ENCODE results near the gene EPS8L3. TPM values are rescaled to one million over a fixed set of nuclear protein-coding genes. Genes with fewer than 3 reads are reported as not detected.
A peak's percentile ranks its signal among the peaks of the same experiment; 100 is the strongest.
"Not testable (repeated sequence)": the region's sequence is repeated elsewhere in the genome, so short reads cannot be mapped to it uniquely, and the experiment has no call there.

The EPS8L3 gene
- total and polyA plus RNA-seq, 4 donors = 0.09 to 0.38 (median 0.15) TPM; not detected in 1

- no peaks in the 10 kb centered on the region for H3K36me3 ChIP-seq (ENCODE audit: control insufficient read depth in 4 of 4, insufficient read depth in 3 of 4, low read depth in 1 of 4, low read length in 3 of 4)
Observed at GRCh38 chr1:109705411-109705810, 58.3 kb downstream of the EPS8L3 start.

GRCh38 chr1:109704173-109704572, 59.5 kb downstream of the EPS8L3 start:
- no peaks in the 10 kb centered on the region for H3K27me3 ChIP-seq (ENCODE audit: control insufficient read depth in 4 of 4, insufficient read depth in 4 of 4, low read length in 3 of 4)
- H3K9ac ChIP-seq (ENCODE audit: low read depth in 1 of 2, low read length in 2 of 2) = no peak overlapping the region
- peaks cover 0 to 4% (median 0%) of the 10 kb centered on the region in 4 donors for H3K4me1 ChIP-seq (ENCODE audit: control insufficient read depth in 4 of 4, insufficient read depth in 4 of 4, low read length in 3 of 4)
- no peaks in the 10 kb centered on the region for H3K36me3 ChIP-seq (ENCODE audit: control insufficient read depth in 4 of 4, insufficient read depth in 3 of 4, low read depth in 1 of 4, low read length in 3 of 4)
- no peaks in the 10 kb centered on the region for H3K9me3 ChIP-seq (ENCODE audit: control insufficient read depth in 4 of 4, low read length in 3 of 4)
- 75% methylated on average over 8 of the region's 8 CpGs for WGBS
- H3K27ac ChIP-seq (ENCODE audit: low read depth in 1 of 2, low read length in 2 of 2) = no peak overlapping the region
- TF ChIP-seq HNF4A (conservative IDR thresholded peaks at IDR 0.05) = no peak
- TF ChIP-seq RAD21 (IDR thresholded peaks at IDR 0.05) = peak; percentile 62 to 72
- no peak overlapping the region for H3K4me3 ChIP-seq (ENCODE audit: low read depth in 1 of 3, low read length in 3 of 3)
- no peak for DNase-seq (ENCODE audit: low spot score)

More at GRCh38 chr1:109705411-109705810, 58.3 kb downstream of the EPS8L3 start:
- TF ChIP-seq YY1 (IDR thresholded peaks at IDR 0.05) (peak; percentile 46), REST (IDR thresholded peaks at IDR 0.05) (no peak), FOXA2 (IDR thresholded peaks at IDR 0.05) (peak; percentile 43), RXRA (IDR thresholded peaks at IDR 0.05) (peak in 1 of 2 donors; percentile 20)
- Histone ChIP-seq H3K9me3 (ENCODE audit: control insufficient read depth in 4 of 4, low read length in 3 of 4) (no peaks in the 10 kb centered on the region), H3K4me3 (ENCODE audit: low read depth in 1 of 3, low read length in 3 of 3) (no peak overlapping the region), H3K27me3 (ENCODE audit: control insufficient read depth in 4 of 4, insufficient read depth in 4 of 4, low read length in 3 of 4) (no peaks in the 10 kb centered on the region), H3K9ac (ENCODE audit: low read depth in 1 of 2, low read length in 2 of 2) (no peak overlapping the region), H3K4me1 (ENCODE audit: control insufficient read depth in 4 of 4, insufficient read depth in 4 of 4, low read length in 3 of 4) (peaks cover 0 to 4% (median 0%) of the 10 kb centered on the region in 4 donors), H3K27ac (ENCODE audit: low read depth in 1 of 2, low read length in 2 of 2) (no peak overlapping the region)
- WGBS = 71% methylated on average over 4 of the region's 4 CpGs
- DNase-seq (ENCODE audit: low spot score) = no peak

- H3K9me3 ChIP-seq (ENCODE audit: control insufficient read depth in 4 of 4, low read length in 3 of 4); H3K4me1 ChIP-seq (ENCODE audit: control insufficient read depth in 4 of 4, insufficient read depth in 4 of 4, low read length in 3 of 4); DNase-seq (ENCODE audit: low spot score); H3K36me3 ChIP-seq (ENCODE audit: control insufficient read depth in 4 of 4, insufficient read depth in 3 of 4, low read depth in 1 of 4, low read length in 3 of 4); H3K27me3 ChIP-seq (ENCODE audit: control insufficient read depth in 4 of 4, insufficient read depth in 4 of 4, low read length in 3 of 4); H3K27ac ChIP-seq (ENCODE audit: low read depth in 1 of 2, low read length in 2 of 2); H3K4me3 ChIP-seq (ENCODE audit: low read depth in 1 of 3, low read length in 3 of 3); H3K9ac ChIP-seq (ENCODE audit: low read depth in 1 of 2, low read length in 2 of 2): not testable (repeated sequence)
- 90% methylated on average over 3 of the region's 3 CpGs for WGBS
Observed at GRCh38 chr1:109702940-109703339, 60.8 kb downstream of the EPS8L3 start.

Other genes starting within 250 kb of the EPS8L3 start
- gene GPR61, start 224.1 kb downstream of the EPS8L3 start, total RNA-seq = not detected
- under 1 TPM in 1 of 2 donors, not detected in 1; 0.32 TPM for gene GPR61, start 224.1 kb downstream of the EPS8L3 start, polyA plus RNA-seq
- 1 to 10 TPM; 6.4 to 6.5 TPM for gene GNAI3, start 215.3 kb downstream of the EPS8L3 start, total RNA-seq
- gene GNAI3, start 215.3 kb downstream of the EPS8L3 start, polyA plus RNA-seq = 1 to 10 TPM; 1.9 to 2.2 TPM
- under 1 TPM; 0.09 to 0.17 TPM for gene GNAT2, start 144.3 kb downstream of the EPS8L3 start, total RNA-seq
- under 1 TPM in 1 of 2 donors, not detected in 1; 0.17 TPM for gene GNAT2, start 144.3 kb downstream of the EPS8L3 start, polyA plus RNA-seq
- gene AMPD2, start 144.1 kb downstream of the EPS8L3 start, total RNA-seq = 10 to 100 TPM; 19.2 to 87.4 TPM
- 10 to 100 TPM; 20.2 to 25.2 TPM for gene AMPD2, start 144.1 kb downstream of the EPS8L3 start, polyA plus RNA-seq
- 10 to 100 TPM; 12.2 to 42.8 TPM for gene GSTM4, start 107.8 kb downstream of the EPS8L3 start, total RNA-seq
- 10 to 100 TPM; 25.5 to 36.2 TPM for gene GSTM4, start 107.8 kb downstream of the EPS8L3 start, polyA plus RNA-seq
- 10 to 100 TPM in 1 of 2 donors, 1 to 10 TPM in 1; 7.1 to 15.1 TPM for gene GSTM2, start 95.9 kb downstream of the EPS8L3 start, total RNA-seq
- 1 to 10 TPM; 7.4 to 8.4 TPM for gene GSTM2, start 95.9 kb downstream of the EPS8L3 start, polyA plus RNA-seq
- gene GSTM1, start 76.1 kb downstream of the EPS8L3 start, total RNA-seq = 100 to 1,000 TPM in 1 of 2 donors, 10 to 100 TPM in 1; 14.7 to 273 TPM
- gene GSTM1, start 76.1 kb downstream of the EPS8L3 start, polyA plus RNA-seq = 100 to 1,000 TPM; 221 to 341 TPM
- gene GSTM5, start 51.7 kb downstream of the EPS8L3 start, total RNA-seq = 1 to 10 TPM in 1 of 2 donors, under 1 TPM in 1; 0.59 to 1.3 TPM
- gene GSTM5, start 51.7 kb downstream of the EPS8L3 start, polyA plus RNA-seq = 1 to 10 TPM; 1.4 to 2.8 TPM
- 10 to 100 TPM in 1 of 2 donors, 1 to 10 TPM in 1; 6.9 to 39.8 TPM for gene GSTM3, start 22.9 kb downstream of the EPS8L3 start, total RNA-seq
- 10 to 100 TPM; 30.1 to 51.5 TPM for gene GSTM3, start 22.9 kb downstream of the EPS8L3 start, polyA plus RNA-seq
- 10 to 100 TPM in 1 of 2 donors, 1 to 10 TPM in 1; 6.3 to 15.2 TPM for gene CSF1, start 146.9 kb upstream of the EPS8L3 start, total RNA-seq
- 10 to 100 TPM; 11.0 to 11.7 TPM for gene CSF1, start 146.9 kb upstream of the EPS8L3 start, polyA plus RNA-seq
- 10 to 100 TPM; 27.1 to 40.7 TPM for gene AHCYL1, start 220.8 kb upstream of the EPS8L3 start, total RNA-seq
- gene AHCYL1, start 220.8 kb upstream of the EPS8L3 start, polyA plus RNA-seq = 10 to 100 TPM; 24.9 to 33.5 TPM

Measured in liver (tissue), 9 donors.